ENCODE measurements around the gene QKI.

The QKI gene

GRCh38 chr6:163391985-163392384 lies 22.5 kb upstream of the QKI start:
- DNase-seq = no peak

GRCh38 chr6:163392533-163392932 lies 22.0 kb upstream of the QKI start:
- peak in 3 of 56 donors; percentile 17 to 44 (median 28) for DNase-seq

- no peak for DNase-seq
These were observed 20.6 kb upstream of the QKI start for GRCh38 chr6:163393923-163394322.

GRCh38 chr6:163394659-163395058 lies 19.9 kb upstream of the QKI start:
- DNase-seq = no peak

GRCh38 chr6:163395122-163395830 lies 19.2 kb upstream of the QKI start:
- DNase-seq = no peak

GRCh38 chr6:163395831-163396185 lies 18.7 kb upstream of the QKI start:
- no peak for DNase-seq

GRCh38 chr6:163397326-163397725 lies 17.2 kb upstream of the QKI start:
- no peak for DNase-seq

- DNase-seq = no peak
These were observed 16.4 kb upstream of the QKI start for GRCh38 chr6:163398115-163398514.

- DNase-seq = peak in 24 of 56 donors; percentile 6 to 70 (median 42)
These were observed 15.7 kb upstream of the QKI start for GRCh38 chr6:163398815-163399214.

- no peak for DNase-seq
These were observed 14.0 kb upstream of the QKI start for GRCh38 chr6:163400509-163400908.

- DNase-seq = no peak
These were observed 13.3 kb upstream of the QKI start for GRCh38 chr6:163401039-163401885.

GRCh38 chr6:163402616-163403015 lies 11.9 kb upstream of the QKI start:
- no peak for DNase-seq

- DNase-seq = peak in 32 of 56 donors; percentile 7 to 69 (median 41)
These were observed 9.7 kb upstream of the QKI start for GRCh38 chr6:163404825-163405265.

GRCh38 chr6:163405412-163406309 lies 8.9 kb upstream of the QKI start:
- peak in 52 of 56 donors; percentile 25 to 85 (median 68) for DNase-seq

- DNase-seq = no peak
These were observed 8.2 kb upstream of the QKI start for GRCh38 chr6:163406366-163406765.

- DNase-seq = no peak
These were observed 7.7 kb upstream of the QKI start for GRCh38 chr6:163406830-163407229.

- no peak for DNase-seq
These were observed 6.0 kb upstream of the QKI start for GRCh38 chr6:163408352-163408991.

- no peak for DNase-seq
These were observed 4.8 kb upstream of the QKI start for GRCh38 chr6:163409712-163410111.

- DNase-seq = no peak
These were observed 2.2 kb upstream of the QKI start for GRCh38 chr6:163412341-163412740.

- peak in 1 of 56 donors; percentile 57 for DNase-seq
These were observed 1.6 kb upstream of the QKI start for GRCh38 chr6:163412801-163413344.
